Measurements from ENCODE around the gene SDK1. TPM values are rescaled to one million over a fixed set of nuclear protein-coding genes. Genes with fewer than 3 reads are reported as not detected.
"Not testable (repeated sequence)": the region's sequence is repeated elsewhere in the genome, so short reads cannot be mapped to it uniquely, and the experiment has no call there.

Gene SDK1
- total RNA-seq, 1 experiment from 2014 or later, result 1.8 TPM

DNA sequence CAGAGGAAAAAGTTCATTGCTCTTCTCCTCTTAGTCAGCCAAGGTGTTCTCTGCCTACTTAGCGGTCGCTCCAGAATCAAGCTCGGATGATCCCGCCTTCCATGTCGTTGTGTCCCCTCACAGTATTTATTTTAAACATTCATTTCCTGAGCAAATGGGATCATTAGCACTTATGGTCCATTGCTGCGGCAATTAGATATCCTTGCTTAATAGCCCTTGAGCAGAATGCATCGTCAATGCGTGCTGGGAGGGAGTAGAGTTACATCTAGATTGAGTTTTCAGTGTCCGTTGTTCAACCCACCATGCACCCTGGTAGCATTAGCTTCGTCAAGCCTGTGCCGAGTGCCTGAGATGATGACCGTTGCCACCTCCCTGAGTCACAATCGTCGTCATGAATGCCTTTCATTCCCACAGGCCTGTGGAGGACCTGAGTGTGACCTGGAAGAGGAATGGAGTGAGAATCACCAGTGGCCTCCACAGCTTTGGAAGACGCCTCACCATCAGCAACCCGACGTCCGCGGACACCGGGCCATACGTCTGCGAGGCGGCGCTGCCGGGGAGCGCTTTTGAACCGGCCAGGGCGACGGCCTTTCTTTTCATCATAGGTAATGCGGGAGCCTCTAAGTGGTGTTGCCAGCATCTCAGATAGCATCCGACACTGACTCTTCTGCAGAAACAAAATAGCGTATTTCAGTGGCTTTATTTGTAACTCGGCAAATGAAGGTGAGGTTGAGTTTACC, 650.4 kb downstream of the SDK1 start:
- DNase-seq (ENCODE audit: low spot score), result no peak

DNA sequence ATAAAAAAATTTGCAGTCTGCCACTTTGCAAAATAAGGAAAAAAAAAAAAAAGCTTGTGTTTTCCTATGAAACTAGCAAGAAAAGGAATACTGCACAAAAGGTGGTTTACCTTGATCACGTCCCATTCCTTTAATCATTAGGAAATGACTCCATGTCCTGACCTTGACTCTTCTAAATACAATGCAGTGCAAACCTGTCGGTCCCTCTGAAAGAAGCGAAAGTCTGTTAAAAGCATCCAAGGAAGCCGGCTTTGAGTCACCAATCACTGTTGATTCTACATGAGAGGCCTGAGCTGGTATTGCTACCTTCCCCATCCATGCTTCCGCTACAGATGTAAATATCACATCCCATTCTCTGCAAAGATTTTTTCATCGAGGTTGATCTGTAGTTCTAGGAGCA, 652.1 kb downstream of the SDK1 start:
- no peak for DNase-seq (ENCODE audit: low spot score)

DNA sequence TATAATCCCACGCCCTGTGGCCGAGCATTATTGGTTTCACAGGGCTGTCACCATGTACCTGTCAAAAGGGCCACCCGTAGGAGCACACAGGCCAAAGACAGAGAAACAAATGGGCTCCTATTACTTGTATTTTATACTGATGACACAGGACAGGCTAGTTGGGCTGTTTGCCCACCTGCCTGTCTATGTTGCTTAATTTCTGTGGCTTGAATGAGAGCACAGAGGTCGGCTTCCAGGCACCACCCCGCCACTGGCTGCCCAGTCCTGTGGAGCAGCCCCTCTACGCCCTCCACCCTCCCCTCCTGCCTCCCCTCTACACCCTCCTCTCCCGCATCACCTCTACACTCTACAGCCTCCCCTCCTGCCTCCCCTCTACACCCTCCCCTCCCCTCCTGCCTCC, 652.9 kb downstream of the SDK1 start:
- no peak for DNase-seq (ENCODE audit: low spot score)

DNA sequence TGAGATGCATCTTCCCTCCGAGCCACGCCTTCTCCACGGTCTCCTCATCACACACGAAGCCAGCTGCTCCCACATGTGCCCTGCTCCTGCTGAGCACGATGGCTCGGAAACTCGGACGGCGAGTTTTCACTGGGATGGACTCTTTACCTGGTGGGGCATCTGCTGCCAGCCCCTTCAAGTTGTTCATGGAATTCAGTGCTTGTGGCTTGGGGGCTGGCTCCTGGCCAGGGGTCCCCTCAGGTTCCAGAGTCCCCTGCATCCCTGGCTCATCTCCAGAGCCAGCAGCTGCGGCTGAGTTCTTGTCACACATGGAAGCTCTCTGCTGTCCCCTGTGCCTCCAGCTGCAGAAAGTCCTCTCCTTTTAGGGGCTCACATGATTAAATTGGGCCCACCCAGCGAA, 654.0 kb downstream of the SDK1 start:
- no peak for DNase-seq (ENCODE audit: low spot score)

DNA sequence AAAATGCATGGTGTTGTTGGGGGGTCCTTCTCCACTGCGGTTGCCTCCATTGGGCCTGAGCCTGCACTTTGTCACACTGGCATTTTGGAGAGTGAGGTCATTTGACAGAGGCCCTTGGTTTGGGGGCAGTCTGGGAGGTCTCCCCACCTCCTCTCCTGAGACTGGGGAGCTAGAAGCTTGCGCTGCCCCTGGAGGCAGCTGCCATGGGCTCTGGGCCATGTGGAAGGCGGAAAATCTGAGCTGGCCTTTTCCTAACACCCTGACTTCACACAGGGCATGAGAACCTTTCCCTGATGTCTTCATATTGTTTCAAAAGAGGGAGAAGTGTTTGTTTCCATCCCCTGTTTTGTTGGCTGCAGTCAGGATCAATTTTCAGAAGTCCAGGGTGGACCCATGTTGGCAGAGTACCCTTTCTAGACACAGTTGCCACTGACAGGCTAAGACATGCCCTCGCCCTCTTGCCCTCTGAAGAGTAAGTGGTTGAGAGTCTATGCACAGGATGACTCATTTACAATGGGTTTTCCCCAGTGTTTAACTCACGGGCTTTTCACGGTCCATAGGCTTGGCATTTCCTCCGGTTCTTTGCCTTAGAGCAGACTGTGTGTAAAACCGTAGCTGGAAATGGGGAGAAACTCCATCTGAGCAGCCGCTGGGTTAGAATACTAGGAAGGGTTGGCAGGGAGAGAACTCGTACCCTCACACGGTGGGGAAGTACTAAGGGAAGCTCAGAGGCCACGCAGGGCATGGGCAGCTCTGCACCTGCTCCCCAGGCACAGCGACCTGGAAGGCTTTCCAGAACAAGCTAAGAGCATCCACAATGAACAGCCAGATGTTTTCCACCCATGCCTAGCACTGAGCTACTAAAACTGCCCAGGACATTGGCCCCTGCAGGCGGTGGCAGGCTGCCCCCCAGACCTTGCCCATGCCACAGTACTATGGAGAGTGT, 655.0 kb downstream of the SDK1 start:
- DNase-seq (ENCODE audit: low spot score), result peak; percentile 94

DNA sequence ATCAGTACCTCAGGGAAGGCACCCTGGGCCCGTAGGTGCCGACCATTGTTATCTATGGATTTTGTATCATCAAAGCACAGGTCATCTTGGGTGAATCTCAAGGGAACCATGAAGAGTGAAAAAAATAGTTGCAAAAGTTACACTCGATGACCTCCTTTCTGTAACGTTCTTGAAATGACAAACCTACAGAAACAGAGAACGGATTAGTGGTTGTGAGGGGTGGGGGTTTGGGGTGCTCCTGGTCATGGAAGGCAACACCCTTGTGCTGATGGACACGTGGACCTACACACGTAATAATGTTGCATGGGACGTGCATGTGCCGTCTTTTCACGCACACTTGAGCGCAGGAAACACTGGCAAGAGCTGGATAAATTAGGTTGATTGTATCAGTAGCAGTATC, 655.9 kb downstream of the SDK1 start:
- no peak for DNase-seq (ENCODE audit: low spot score)

DNA sequence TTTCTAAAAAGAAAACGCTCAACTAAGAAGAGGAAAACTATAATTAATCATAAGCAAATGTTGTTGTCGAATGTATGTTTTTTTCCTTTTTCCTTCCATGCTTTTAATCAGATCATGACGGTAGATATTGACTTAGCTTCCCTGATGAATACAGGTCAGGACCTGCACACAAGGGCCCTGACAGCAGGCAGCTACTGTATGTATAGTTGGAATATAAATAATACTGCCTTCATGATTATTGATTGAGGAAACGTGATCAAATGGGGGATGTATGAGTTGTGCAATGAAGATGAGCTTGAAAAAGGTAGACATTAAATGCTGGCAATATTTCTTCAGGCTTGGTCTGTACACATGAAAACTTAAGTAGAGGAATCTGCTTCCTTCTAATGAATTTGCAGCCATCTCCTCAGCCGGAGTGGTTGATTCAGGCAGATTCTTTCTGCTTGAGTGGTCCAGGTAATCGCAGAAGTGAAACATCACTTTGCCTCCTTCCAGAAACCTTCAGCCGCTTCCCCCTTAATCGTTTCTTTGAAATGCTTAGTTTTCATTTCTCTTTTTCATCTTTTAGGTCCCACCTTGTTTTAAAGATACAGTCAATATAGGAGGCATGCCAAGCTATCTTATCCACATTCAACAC, 656.5 kb downstream of the SDK1 start:
- no peak for DNase-seq (ENCODE audit: low spot score)

DNA sequence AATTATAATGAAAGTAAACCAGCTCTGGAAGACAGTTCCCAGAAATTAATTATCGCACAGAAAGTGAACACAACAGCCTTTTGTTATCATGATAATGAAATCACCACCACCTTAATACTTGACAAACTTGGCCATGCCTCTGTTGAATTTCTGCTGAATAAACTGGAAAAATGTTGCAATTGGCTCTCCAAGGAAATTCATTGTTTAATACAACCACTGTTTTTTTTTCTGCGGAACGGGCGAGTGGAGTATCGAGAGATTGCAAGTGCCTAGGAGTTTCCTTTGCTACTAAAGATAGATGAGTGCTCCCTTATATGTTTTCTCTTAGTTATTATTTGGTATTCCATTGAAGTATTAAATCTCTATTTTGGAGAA, 657.0 kb downstream of the SDK1 start:
- no peak for DNase-seq (ENCODE audit: low spot score)

DNA sequence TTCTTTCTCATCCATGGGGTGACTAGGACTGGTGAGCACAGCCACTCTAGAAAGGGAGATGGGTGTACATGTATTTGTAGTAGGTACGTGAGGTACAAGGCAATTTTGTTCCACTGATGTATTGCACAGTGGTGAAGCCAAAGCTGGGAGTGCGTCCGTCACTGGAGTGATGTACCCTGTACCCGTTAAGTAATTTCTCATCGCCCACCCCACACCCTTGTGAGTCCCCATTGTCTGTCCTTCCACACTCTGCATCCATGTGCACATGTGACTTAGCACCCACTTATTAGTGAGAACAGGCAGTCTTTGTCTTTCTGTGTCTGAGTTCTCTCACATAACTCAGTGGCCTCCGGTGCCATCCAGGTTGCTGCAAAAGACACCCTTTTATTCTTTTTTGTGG, 658.3 kb downstream of the SDK1 start:
- DNase-seq (ENCODE audit: low spot score), result no peak

DNA sequence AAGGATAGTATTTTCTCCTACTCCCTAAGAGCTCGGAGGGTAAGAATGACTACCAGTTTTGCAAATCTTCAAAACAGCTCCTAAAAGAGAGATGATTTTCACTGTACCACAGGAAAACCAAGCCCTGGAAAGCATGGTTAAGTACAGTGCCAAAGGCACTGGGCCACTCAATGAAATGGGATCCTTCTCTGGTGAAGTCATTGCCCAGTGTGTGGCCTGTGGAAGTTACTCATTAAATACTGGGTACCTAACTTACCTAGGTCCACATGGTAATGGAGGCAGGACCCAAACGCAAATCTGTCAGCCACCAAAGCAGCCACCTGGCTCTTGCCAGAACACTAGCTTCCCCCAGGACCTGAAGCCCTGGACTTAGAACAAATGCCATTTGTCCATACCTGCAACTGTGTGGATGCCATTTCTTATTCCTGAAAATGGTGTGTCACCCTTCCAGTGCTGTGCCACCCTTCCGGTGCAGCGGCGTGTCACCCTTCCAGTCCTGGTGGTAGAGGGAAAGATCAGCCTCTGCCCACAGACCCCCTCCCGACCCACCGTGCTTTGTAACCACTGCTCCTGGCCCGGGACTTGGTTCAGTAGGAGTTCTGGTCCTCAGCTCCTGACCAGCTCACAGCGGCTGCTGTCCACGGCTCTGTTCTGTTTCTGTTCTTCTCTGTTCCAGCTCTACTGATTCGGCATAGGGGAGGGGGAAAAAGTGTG, 659.2 kb downstream of the SDK1 start:
- DNase-seq (ENCODE audit: low spot score), result no peak

DNA sequence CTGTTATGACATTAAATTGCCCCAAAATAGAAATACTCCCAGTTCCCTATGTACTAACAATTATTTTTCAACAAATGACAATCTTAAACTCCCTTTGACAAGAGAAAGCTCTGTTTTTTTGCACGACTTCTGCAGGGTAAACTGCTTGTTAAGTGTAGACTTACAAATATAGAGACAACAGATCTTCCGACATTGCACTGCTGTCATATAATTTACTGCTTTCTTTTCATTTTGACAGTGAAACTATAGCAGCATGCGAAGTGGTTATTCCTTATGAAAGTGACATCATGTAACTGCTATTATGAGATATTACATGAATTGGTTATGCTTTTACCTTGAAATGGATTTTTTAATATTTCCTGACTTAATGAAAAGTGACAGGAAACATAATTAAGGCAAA, 659.9 kb downstream of the SDK1 start:
- no peak for DNase-seq (ENCODE audit: low spot score)

DNA sequence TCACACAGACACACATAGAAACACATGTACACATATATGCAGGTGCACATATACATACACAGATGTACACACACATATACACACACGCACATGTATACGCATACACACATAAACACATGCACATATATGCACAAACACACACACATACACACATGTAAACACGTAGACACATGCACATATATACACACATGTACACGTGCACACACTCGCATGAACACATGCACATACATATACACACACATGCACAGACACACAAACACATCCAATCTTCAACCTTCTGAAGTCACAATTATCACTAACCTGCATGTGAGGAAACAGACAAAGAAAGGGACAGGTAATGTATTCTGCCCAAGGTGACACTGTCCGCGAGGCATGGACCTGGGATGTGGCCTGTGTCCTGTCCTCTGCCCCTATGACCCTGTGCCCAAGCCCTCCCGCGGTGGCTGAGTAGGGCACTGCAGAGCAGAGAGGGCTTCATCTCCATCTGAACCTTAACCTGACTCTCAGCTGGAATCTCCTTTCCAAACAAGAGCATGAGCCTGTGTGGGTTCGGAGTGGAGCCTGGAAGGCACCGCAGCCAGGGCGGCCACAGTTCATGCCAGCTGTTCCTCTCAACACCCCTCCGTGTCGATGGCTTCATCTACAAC, 660.9 kb downstream of the SDK1 start:
- DNase-seq (ENCODE audit: low spot score), result no peak

DNA sequence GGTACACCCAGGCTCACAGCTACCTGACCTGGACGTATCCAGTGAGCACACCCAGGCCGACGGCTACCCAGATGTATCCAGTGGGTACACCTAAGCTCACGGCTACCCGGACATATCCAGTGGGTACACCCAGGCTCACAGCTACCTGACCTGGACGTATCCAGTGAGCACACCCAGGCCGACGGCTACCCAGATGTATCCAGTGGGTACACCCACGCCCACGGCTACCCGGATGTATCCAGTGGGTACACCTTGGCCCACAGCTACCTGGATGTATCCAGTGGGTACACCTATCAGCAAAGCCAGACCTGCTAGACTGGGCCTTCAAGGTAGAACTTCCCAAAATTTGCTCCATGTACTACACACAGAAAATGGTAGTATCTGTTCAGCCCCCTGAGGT, 662.7 kb downstream of the SDK1 start:
- not testable (repeated sequence) for DNase-seq (ENCODE audit: low spot score)

DNA sequence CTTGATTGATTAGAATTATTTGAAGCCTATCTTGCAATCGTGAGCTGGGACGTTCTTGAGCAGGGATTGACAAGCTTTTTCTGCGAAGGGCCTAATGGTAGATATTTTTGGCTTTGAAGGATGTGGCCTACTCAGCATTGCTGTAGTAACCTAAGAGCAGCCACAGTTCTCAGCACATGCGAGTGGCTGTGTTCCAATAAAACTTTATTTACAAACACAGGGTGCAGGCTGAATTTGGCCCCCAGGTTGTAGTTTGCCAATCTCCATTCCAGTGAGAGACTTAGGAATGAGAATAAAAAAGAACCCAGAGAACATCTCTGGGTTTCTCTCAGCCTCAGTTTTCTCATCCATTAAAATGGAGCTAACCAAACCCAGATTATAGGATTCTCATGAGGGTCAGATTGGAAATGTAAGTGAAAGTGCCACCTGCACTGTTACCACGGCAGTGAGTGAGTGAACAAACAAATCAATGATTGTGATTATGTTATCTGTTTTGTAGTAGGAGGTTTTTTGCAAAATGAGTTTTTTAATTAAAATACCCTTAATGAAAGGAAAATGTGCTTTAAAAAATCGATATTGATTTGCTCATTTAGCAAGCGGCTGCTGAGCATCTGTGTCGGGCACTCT, 664.0 kb downstream of the SDK1 start:
- DNase-seq (ENCODE audit: low spot score), result no peak

DNA sequence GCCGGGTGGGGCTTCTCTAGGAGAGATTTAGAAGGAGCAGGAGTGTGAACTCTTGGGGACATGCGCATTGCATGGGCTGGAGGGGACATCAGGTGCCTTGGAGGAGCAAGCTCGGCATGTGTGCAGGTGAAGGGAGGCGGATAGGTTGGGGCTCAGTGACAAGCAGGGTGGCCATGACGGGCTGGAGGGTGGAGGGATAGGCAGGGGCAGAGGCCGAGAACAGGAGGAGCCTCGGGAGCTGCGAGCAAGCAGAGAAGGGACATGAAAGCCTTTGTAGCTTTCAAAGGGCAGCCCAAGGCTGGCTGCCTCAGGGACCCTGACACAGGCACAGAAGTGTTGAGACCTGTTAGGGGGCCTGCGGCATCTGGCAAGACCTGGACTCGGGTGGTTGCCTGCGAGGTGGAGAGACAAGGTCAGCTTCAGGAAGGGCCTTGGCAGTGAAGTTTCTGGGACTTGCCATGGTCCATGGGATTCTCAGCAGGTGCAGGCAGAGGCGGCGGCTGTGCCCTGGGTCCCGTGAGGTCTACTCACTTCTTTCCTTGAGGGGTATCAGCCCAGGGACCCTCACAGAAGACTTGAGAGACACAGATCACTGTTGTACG, 664.8 kb downstream of the SDK1 start:
- no peak for DNase-seq (ENCODE audit: low spot score)

DNA sequence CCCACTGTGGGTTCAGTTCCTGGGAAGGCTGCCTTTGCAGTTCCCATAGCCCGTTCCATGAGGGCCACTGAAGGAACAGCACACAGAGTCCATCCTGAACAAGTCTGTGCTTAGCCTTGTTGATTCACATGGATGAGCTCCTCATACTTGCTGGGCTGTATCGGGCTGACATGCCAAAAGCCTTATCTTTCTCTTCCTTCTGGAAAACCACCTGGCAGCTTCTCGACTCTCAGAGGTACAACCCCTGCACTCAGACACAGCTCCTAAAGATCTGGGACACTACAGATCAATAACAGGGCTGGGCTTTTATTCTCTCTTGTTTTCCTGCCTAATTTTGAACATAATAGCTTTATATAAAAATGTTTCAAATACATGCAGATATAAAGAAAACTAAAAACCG, 667.2 kb downstream of the SDK1 start:
- DNase-seq (ENCODE audit: low spot score), result no peak

DNA sequence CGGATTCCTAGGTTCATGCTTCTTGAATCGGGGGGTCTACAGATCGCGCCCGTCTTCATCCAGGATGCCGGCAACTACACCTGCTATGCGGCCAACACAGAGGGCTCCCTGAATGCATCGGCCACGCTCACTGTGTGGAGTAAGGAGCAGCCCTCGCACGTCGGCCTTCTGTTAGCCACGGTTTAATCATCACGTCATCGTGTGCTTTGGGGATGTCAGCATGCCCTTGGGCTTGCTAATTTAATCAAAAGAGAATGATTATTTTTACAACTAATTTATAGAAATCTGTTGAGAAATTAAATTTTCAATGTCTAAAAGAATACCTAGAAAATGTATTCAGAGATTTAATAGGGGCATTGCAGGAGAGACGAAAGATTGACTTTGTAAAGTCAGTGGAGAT, 668.2 kb downstream of the SDK1 start:
- no peak for DNase-seq (ENCODE audit: low spot score)

DNA sequence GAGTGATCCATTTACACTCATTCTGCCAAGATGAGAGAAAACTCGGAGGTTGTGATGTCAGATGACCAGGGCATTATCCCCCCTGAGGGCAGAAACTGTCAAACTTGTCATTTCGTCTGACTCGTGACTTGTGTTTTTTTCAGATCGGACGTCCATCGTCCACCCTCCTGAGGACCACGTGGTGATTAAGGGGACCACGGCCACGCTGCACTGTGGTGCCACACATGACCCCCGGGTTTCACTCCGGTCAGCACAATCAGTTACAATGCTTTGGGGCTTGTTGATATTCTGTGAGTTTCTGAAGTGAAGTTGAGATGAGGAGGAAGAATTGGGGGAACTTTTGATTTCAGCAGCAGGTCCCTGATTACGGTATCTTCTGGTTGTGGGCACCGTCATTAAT, 670.3 kb downstream of the SDK1 start:
- DNase-seq (ENCODE audit: low spot score), result no peak

DNA sequence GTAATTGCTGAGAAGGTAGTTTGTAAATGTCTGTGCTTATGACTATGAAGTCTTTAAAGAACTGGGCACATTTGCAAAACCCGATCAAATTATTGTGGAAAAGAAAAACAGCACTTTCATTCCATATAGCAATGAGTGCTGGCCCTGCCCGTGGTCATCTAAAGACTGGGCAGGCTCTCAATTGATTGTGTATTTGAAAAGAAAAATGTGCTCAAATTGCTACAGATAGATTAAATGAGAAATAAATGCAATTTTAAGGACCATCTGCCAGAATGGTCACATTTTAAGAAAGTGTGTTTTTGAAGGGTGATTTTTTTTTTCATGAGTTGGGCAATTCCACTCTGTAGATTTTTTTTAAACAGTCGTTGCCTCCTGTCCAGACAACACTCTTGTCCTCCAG, 672.2 kb downstream of the SDK1 start:
- no peak for DNase-seq (ENCODE audit: low spot score)

DNA sequence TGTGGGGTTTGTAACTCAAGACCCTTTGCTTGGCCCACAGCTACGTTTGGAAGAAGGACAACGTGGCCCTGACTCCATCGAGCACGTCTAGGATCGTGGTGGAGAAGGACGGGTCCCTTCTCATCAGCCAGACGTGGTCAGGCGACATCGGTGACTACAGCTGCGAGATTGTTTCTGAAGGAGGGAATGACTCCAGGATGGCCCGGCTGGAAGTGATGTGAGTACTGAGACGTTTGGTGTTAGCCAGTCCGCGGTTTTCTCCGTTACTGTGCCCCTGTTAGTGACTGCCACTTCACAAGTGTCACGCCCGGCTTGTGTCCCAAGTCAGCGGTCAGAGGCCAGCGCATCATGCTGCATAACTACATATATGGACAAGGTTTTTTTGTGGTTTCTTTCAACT, 673.3 kb downstream of the SDK1 start:
- DNase-seq (ENCODE audit: low spot score), result no peak

DNA sequence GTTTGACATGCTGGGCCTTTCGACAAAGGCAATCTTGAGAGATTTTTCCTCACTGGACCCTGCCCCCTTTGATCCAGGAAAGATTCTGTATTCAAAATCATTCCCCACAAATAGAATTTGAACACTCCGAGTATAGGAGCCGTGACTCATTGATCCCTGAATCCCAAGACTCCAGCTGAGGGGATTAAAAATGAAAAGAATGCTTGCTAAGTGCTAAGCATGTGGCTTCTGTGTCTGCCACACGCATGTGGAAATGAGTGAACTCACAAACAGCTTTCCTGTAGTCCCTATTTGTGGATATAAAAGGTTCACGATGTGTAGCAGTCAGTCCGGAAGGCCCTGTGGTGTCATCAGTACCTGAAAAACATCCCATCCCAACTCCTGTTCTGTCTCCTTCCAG, 674.3 kb downstream of the SDK1 start:
- no peak for DNase-seq (ENCODE audit: low spot score)
